Endothelial cell (in vitro differentiated cells): ENCODE measurements around the gene NOS1AP. TPM values are rescaled to one million over a fixed set of nuclear protein-coding genes. Genes with fewer than 3 reads are reported as not detected.
"Not testable (repeated sequence)": the region's sequence is repeated elsewhere in the genome, so short reads cannot be mapped to it uniquely, and the experiment has no call there.

Experiments
- DNase-seq: peaks from one replicate; pipeline ENCODE4 v3.0.0; 2021; ENCODE audit warnings: low spot score
- H3K27ac Mint-ChIP-seq: one replicate; pipeline ENCODE4 v1.8.0; 2021; ENCODE audit warnings: mixed read lengths, inconsistent platforms; ENCODE audit not compliant: unreplicated experiment
- H3K27me3 Mint-ChIP-seq: one replicate; pipeline ENCODE4 v1.8.0; 2021; ENCODE audit warnings: mild to moderate bottlenecking, moderate library complexity, mixed read lengths, inconsistent platforms; ENCODE audit not compliant: unreplicated experiment
- H3K36me3 Mint-ChIP-seq: one replicate; pipeline ENCODE4 v1.8.0; 2021; ENCODE audit warnings: mild to moderate bottlenecking, low read depth, mixed read lengths, inconsistent platforms; ENCODE audit not compliant: unreplicated experiment
- H3K4me1 Mint-ChIP-seq: one replicate; pipeline ENCODE4 v1.8.0; 2021; ENCODE audit warnings: mild to moderate bottlenecking, mixed read lengths, inconsistent platforms; ENCODE audit not compliant: unreplicated experiment
- H3K4me3 Mint-ChIP-seq: one replicate; pipeline ENCODE4 v1.8.0; 2021; ENCODE audit warnings: mild to moderate bottlenecking, mixed read lengths, inconsistent platforms; ENCODE audit not compliant: unreplicated experiment
- H3K9me3 Mint-ChIP-seq: one replicate; pipeline ENCODE4 v1.8.0; 2021; ENCODE audit warnings: mixed read lengths, inconsistent platforms; ENCODE audit not compliant: unreplicated experiment
- CTCF ChIP-seq: fragments of 200-600 bp; sonication (generic); IDR thresholded peaks from one replicate; pipeline ENCODE4 v1.5.0; 2021; ENCODE audit warnings: antibody characterized with exemption; ENCODE audit not compliant: unreplicated experiment
- microRNA-seq: library from miRNA; unstranded; fragments of <30 nt; microRNA quantifications from one replicate; pipeline ENCODE4, GENCODE V29; 2020; ENCODE audit not compliant: unreplicated experiment
- total RNA-seq: library from RNA; stranded (reverse); fragmentation: NEBNext Ultra II Directional; extraction: Animal tissue kit (Norgen Biotek cat#: 25700); gene quantifications from one replicate; pipeline ENCODE4 v1.2.1, GENCODE V29; 2021; ENCODE audit not compliant: unreplicated experiment

NOS1AP gene
- total RNA-seq, 1 donor from 2014 or later, result 19.8 TPM

- H3K36me3 Mint-ChIP-seq, result no peaks in the 10 kb centered on the region
- no peak for TF ChIP-seq CTCF
Observed at GRCh38 chr1:162416909-162417308, 347.4 kb downstream of the NOS1AP start.

GRCh38 chr1:162417650-162418049, 348.2 kb downstream of the NOS1AP start:
- peaks cover 1% of the 10 kb centered on the region for H3K27me3 Mint-ChIP-seq

More at GRCh38 chr1:162416909-162417308, 347.4 kb downstream of the NOS1AP start:
- Mint-ChIP-seq H3K9me3 (no peaks in the 10 kb centered on the region), H3K4me1 (no peaks in the 10 kb centered on the region), H3K27ac (no peak overlapping the region), H3K4me3 (no peak overlapping the region), H3K27me3 (peaks cover 1% of the 10 kb centered on the region)
- no peak for DNase-seq

GRCh38 chr1:162418584-162418983, 349.1 kb downstream of the NOS1AP start:
- not testable (repeated sequence) for H3K4me1 Mint-ChIP-seq, DNase-seq, H3K4me3 Mint-ChIP-seq, H3K9me3 Mint-ChIP-seq, H3K27ac Mint-ChIP-seq, H3K36me3 Mint-ChIP-seq, H3K27me3 Mint-ChIP-seq

More at GRCh38 chr1:162417650-162418049, 348.2 kb downstream of the NOS1AP start:
- Mint-ChIP-seq H3K9me3 (no peaks in the 10 kb centered on the region), H3K27ac (no peak overlapping the region), H3K36me3 (no peaks in the 10 kb centered on the region), H3K4me3 (no peak overlapping the region), H3K4me1 (no peaks in the 10 kb centered on the region)
- no peak for DNase-seq
- TF ChIP-seq CTCF, result no peak

- not testable (repeated sequence) for H3K27ac Mint-ChIP-seq, H3K9me3 Mint-ChIP-seq
Observed at GRCh38 chr1:162419450-162419931, 350.0 kb downstream of the NOS1AP start.

More at GRCh38 chr1:162419450-162419931, 350.0 kb downstream of the NOS1AP start:
- H3K4me3 Mint-ChIP-seq, H3K4me1 Mint-ChIP-seq, H3K36me3 Mint-ChIP-seq, DNase-seq, H3K27me3 Mint-ChIP-seq: not testable (repeated sequence)

Small RNA genes lying within 50 kb of the gene (microRNA-seq; reads per million reads assigned to microRNA genes)
- gene MIR4654 (4.7 reads per million, percentile 48 among the genes with 10 or more reads in this experiment), gene MIR556 (50.7 reads per million, percentile 77 among the genes with 10 or more reads in this experiment)

Other genes starting within 250 kb of the NOS1AP start
- gene OLFML2B, start 45.8 kb upstream of the NOS1AP start, total RNA-seq, result 0.85 TPM